ENCODE results near the gene BEND4.
A peak's percentile ranks its signal among the peaks of the same experiment; 100 is the strongest.

Gene BEND4

DNA sequence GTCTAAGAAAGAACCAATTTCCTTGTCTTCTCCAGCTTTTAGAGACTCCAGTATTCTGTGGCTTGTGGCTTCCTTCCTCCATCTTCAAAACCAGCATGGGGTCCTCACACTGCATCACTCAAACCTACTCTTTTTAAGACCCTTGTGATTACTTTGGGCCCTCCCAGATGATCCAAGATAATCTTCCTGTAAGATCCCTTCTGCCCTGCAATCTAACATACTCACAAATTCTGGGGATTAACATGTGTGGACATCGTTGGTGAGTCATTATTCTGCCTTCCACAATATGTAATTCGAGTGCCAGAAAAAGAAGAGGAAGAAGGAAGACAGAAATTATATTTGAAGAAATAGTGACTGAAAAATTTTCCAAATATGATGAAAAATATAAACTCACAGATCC, 47.9 kb downstream of the BEND4 start:
- H4K91ac ChIP-seq (ENCODE audit: low read length), result no peak overlapping the region
- no peak overlapping the region for H3K23ac ChIP-seq (ENCODE audit: low read length in 2 of 2)
- H2AFZ ChIP-seq (ENCODE audit: low read depth, low read length), result no peak overlapping the region
- H3K18ac ChIP-seq (ENCODE audit: low read depth in 1 of 2, low read length in 2 of 2), result no peak overlapping the region
- no peak overlapping the region for H3K4me2 ChIP-seq (ENCODE audit: low read length, poor library complexity, severe bottlenecking)
- H2BK15ac ChIP-seq (ENCODE audit: low read depth, poor library complexity, severe bottlenecking), result no peak overlapping the region
- no peak overlapping the region for H3K27ac ChIP-seq (ENCODE audit: low read length, poor library complexity, severe bottlenecking)
- H3K4me3 ChIP-seq (ENCODE audit: insufficient read depth in 1 of 2, low read depth in 1 of 2, low read length in 2 of 2), result no peak overlapping the region
- no peaks in the 10 kb centered on the region for H3K4me1 ChIP-seq (ENCODE audit: control insufficient read depth, insufficient read depth, low read depth, low read length)
- H2BK12ac ChIP-seq (ENCODE audit: low read length in 2 of 2), result no peak overlapping the region
- no peak overlapping the region for H4K8ac ChIP-seq (ENCODE audit: low read length)
- H2BK5ac ChIP-seq (ENCODE audit: low read depth, low read length, poor library complexity, severe bottlenecking), result no peak overlapping the region
- no peaks in the 10 kb centered on the region for H3K9me3 ChIP-seq (ENCODE audit: control insufficient read depth, low read length)
- H3K36me3 ChIP-seq (ENCODE audit: control insufficient read depth in 1 of 2, insufficient read depth in 2 of 2, low read depth in 1 of 2, low read length in 2 of 2), result no peaks in the 10 kb centered on the region
- no peaks in the 10 kb centered on the region for H3K27me3 ChIP-seq (ENCODE audit: control insufficient read depth in 1 of 2, insufficient read depth in 1 of 2, low read length in 2 of 2)
- H3K79me1 ChIP-seq (replicated peaks; ENCODE audit: low read length, poor library complexity, severe bottlenecking), result no peaks in the 10 kb centered on the region
- no CpG with 5 or more reads among the region's 2 CpGs for WGBS
- H2AK5ac ChIP-seq (ENCODE audit: low read length, severe bottlenecking), result no peak overlapping the region
- no peak overlapping the region for H2BK120ac ChIP-seq (ENCODE audit: low read depth, low read length)
- no peak overlapping the region for H3K4ac ChIP-seq (ENCODE audit: low read depth in 1 of 2, low read length in 2 of 2)
- DNase-seq, result no peak
- H3K9ac ChIP-seq (ENCODE audit: low read length), result no peak overlapping the region
- no peak overlapping the region for H3K14ac ChIP-seq (ENCODE audit: low read length in 2 of 2)

DNA sequence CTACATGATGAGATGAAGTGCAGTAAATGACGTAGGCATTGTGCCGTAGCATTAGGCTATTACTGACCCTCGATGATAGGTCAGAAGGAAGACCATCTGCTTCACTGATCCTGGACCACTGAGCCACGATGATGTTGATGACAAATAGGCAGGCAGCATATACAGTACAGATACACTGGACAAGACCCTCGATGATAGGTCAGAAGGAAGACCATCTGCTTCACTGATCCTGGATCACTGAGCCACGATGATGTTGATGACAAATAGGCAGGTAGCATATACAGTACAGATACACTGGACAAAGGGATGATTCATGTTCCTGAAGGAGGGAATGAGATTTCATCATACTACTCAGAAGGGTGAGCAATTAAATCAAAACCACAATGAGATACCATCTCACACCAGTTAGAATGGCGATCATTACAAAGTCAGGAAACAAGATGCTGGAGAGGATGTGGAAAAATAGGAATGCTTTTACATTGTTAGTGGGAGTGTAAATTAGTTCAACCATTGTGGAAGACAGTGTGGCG, 50.9 kb downstream of the BEND4 start:
- H2AFZ ChIP-seq (ENCODE audit: low read depth, low read length), result no peak overlapping the region
- H2BK15ac ChIP-seq (ENCODE audit: low read depth, poor library complexity, severe bottlenecking), result no peak overlapping the region
- no peak overlapping the region for H3K4ac ChIP-seq (ENCODE audit: low read depth in 1 of 2, low read length in 2 of 2)
- H3K4me2 ChIP-seq (ENCODE audit: low read length, poor library complexity, severe bottlenecking), result no peak overlapping the region
- no peak overlapping the region for H3K23ac ChIP-seq (ENCODE audit: low read length in 2 of 2)
- no peaks in the 10 kb centered on the region for H3K79me1 ChIP-seq (replicated peaks; ENCODE audit: low read length, poor library complexity, severe bottlenecking)
- no peak overlapping the region for H2BK5ac ChIP-seq (ENCODE audit: low read depth, low read length, poor library complexity, severe bottlenecking)
- H3K9me3 ChIP-seq (ENCODE audit: control insufficient read depth, low read length), result no peaks in the 10 kb centered on the region
- peak; percentile 14 for DNase-seq
- H3K18ac ChIP-seq (ENCODE audit: low read depth in 1 of 2, low read length in 2 of 2), result no peak overlapping the region
- H2AK5ac ChIP-seq (ENCODE audit: low read length, severe bottlenecking), result no peak overlapping the region
- no peak overlapping the region for H3K4me3 ChIP-seq (ENCODE audit: insufficient read depth in 1 of 2, low read depth in 1 of 2, low read length in 2 of 2)
- no peak overlapping the region for H4K91ac ChIP-seq (ENCODE audit: low read length)
- H3K27ac ChIP-seq (ENCODE audit: low read length, poor library complexity, severe bottlenecking), result no peak overlapping the region
- no peak overlapping the region for H2BK120ac ChIP-seq (ENCODE audit: low read depth, low read length)
- H3K27me3 ChIP-seq (ENCODE audit: control insufficient read depth in 1 of 2, insufficient read depth in 1 of 2, low read length in 2 of 2), result no peaks in the 10 kb centered on the region
- H3K14ac ChIP-seq (ENCODE audit: low read length in 2 of 2), result no peak overlapping the region
- H4K8ac ChIP-seq (ENCODE audit: low read length), result no peak overlapping the region
- 85% methylated on average over 7 of the region's 8 CpGs for WGBS
- no peak overlapping the region for H3K9ac ChIP-seq (ENCODE audit: low read length)
- no peak overlapping the region for H2BK12ac ChIP-seq (ENCODE audit: low read length in 2 of 2)
- H3K36me3 ChIP-seq (ENCODE audit: control insufficient read depth in 1 of 2, insufficient read depth in 2 of 2, low read depth in 1 of 2, low read length in 2 of 2), result no peaks in the 10 kb centered on the region
- no peaks in the 10 kb centered on the region for H3K4me1 ChIP-seq (ENCODE audit: control insufficient read depth, insufficient read depth, low read depth, low read length)

DNA sequence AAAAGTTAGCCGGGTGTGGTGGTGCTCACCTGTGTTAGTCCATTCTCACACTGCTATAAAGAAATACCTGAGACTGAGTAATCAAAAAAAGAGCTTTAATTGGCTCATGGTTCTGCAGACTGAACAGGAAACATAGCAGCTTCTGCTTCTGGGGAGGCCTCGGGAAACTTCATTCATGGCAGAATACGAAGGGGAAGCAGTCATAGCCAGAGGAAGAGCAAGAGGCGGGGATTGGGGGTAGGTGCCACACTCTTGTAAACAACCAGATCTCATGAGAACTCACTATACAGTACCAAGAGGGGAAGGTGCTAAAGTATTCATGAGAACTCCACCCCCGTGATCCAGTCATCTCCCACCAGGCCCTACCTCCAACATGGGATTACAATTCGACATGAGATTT, 64.1 kb downstream of the BEND4 start:
- H3K79me1 ChIP-seq (replicated peaks; ENCODE audit: low read length, poor library complexity, severe bottlenecking), result no peaks in the 10 kb centered on the region
- no peak for DNase-seq
- H4K8ac ChIP-seq (ENCODE audit: low read length), result no peak overlapping the region
- H3K18ac ChIP-seq (ENCODE audit: low read depth in 1 of 2, low read length in 2 of 2), result peak overlapping the region in 1 of 2 experiments; percentile 8
- H2AK5ac ChIP-seq (ENCODE audit: low read length, severe bottlenecking), result no peak overlapping the region
- H3K4me2 ChIP-seq (ENCODE audit: low read length, poor library complexity, severe bottlenecking), result no peak overlapping the region
- no peak overlapping the region for H3K23ac ChIP-seq (ENCODE audit: low read length in 2 of 2)
- no peak overlapping the region for H2AFZ ChIP-seq (ENCODE audit: low read depth, low read length)
- peaks cover 4 to 39% of the 10 kb centered on the region in 2 experiments for H3K36me3 ChIP-seq (ENCODE audit: control insufficient read depth in 1 of 2, insufficient read depth in 2 of 2, low read depth in 1 of 2, low read length in 2 of 2)
- H3K14ac ChIP-seq (ENCODE audit: low read length in 2 of 2), result no peak overlapping the region
- H3K27ac ChIP-seq (ENCODE audit: low read length, poor library complexity, severe bottlenecking), result no peak overlapping the region
- no peaks in the 10 kb centered on the region for H3K27me3 ChIP-seq (ENCODE audit: control insufficient read depth in 1 of 2, insufficient read depth in 1 of 2, low read length in 2 of 2)
- 90% methylated on average over 3 of the region's 6 CpGs for WGBS
- H3K4me1 ChIP-seq (ENCODE audit: control insufficient read depth, insufficient read depth, low read depth, low read length), result no peaks in the 10 kb centered on the region
- no peak overlapping the region for H3K4me3 ChIP-seq (ENCODE audit: insufficient read depth in 1 of 2, low read depth in 1 of 2, low read length in 2 of 2)
- H3K4ac ChIP-seq (ENCODE audit: low read depth in 1 of 2, low read length in 2 of 2), result no peak overlapping the region
- H2BK5ac ChIP-seq (ENCODE audit: low read depth, low read length, poor library complexity, severe bottlenecking), result no peak overlapping the region
- no peaks in the 10 kb centered on the region for H3K9me3 ChIP-seq (ENCODE audit: control insufficient read depth, low read length)
- H2BK12ac ChIP-seq (ENCODE audit: low read length in 2 of 2), result no peak overlapping the region
- no peak overlapping the region for H2BK15ac ChIP-seq (ENCODE audit: low read depth, poor library complexity, severe bottlenecking)
- no peak overlapping the region for H3K9ac ChIP-seq (ENCODE audit: low read length)
- no peak overlapping the region for H2BK120ac ChIP-seq (ENCODE audit: low read depth, low read length)
- no peak overlapping the region for H4K91ac ChIP-seq (ENCODE audit: low read length)

DNA sequence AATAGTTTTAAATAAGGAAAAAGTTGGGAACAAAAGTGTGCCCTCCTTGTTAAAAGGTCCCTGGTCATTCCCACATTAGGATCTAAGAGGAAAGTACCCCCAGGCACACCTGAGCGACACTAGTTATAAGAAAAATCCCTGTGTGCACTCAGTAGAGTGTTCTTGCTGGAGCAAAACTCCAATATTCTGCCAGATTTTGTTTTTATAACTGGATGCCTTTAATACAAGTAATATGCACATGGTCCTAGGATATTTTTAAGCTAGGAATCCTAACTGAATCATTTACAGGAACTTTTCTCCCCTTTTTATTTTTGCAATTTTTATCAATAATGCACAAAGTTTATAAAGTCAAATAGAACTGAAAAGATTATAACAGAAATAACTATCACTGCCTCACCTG, 68.6 kb downstream of the BEND4 start:
- no peak overlapping the region for H4K8ac ChIP-seq (ENCODE audit: low read length)
- no peak overlapping the region for H2AFZ ChIP-seq (ENCODE audit: low read depth, low read length)
- H3K4me1 ChIP-seq (ENCODE audit: control insufficient read depth, insufficient read depth, low read depth, low read length), result no peaks in the 10 kb centered on the region
- H3K27ac ChIP-seq (ENCODE audit: low read length, poor library complexity, severe bottlenecking), result no peak overlapping the region
- H4K91ac ChIP-seq (ENCODE audit: low read length), result no peak overlapping the region
- H3K4me3 ChIP-seq (ENCODE audit: insufficient read depth in 1 of 2, low read depth in 1 of 2, low read length in 2 of 2), result no peak overlapping the region
- H2BK12ac ChIP-seq (ENCODE audit: low read length in 2 of 2), result no peak overlapping the region
- no peak overlapping the region for H3K23ac ChIP-seq (ENCODE audit: low read length in 2 of 2)
- H3K14ac ChIP-seq (ENCODE audit: low read length in 2 of 2), result no peak overlapping the region
- no peaks in the 10 kb centered on the region for H3K9me3 ChIP-seq (ENCODE audit: control insufficient read depth, low read length)
- H3K27me3 ChIP-seq (ENCODE audit: control insufficient read depth in 1 of 2, insufficient read depth in 1 of 2, low read length in 2 of 2), result no peaks in the 10 kb centered on the region
- no peak overlapping the region for H2BK15ac ChIP-seq (ENCODE audit: low read depth, poor library complexity, severe bottlenecking)
- H3K36me3 ChIP-seq (ENCODE audit: control insufficient read depth in 1 of 2, insufficient read depth in 2 of 2, low read depth in 1 of 2, low read length in 2 of 2), result peaks cover 9 to 43% of the 10 kb centered on the region in 2 experiments
- no peak overlapping the region for H2AK5ac ChIP-seq (ENCODE audit: low read length, severe bottlenecking)
- no peak overlapping the region for H2BK5ac ChIP-seq (ENCODE audit: low read depth, low read length, poor library complexity, severe bottlenecking)
- H3K79me1 ChIP-seq (replicated peaks; ENCODE audit: low read length, poor library complexity, severe bottlenecking), result no peaks in the 10 kb centered on the region
- H3K4me2 ChIP-seq (ENCODE audit: low read length, poor library complexity, severe bottlenecking), result no peak overlapping the region
- H3K18ac ChIP-seq (ENCODE audit: low read depth in 1 of 2, low read length in 2 of 2), result no peak overlapping the region
- no peak overlapping the region for H2BK120ac ChIP-seq (ENCODE audit: low read depth, low read length)
- 80% methylated on average over 1 of the region's 1 CpG for WGBS
- no peak overlapping the region for H3K4ac ChIP-seq (ENCODE audit: low read depth in 1 of 2, low read length in 2 of 2)
- peak; percentile 9 for DNase-seq
- peak overlapping the region; percentile 64 for H3K9ac ChIP-seq (ENCODE audit: low read length)

All from mesenchymal stem cell (in vitro differentiated cells and primary cell).